Erythroblast (primary cell): ENCODE data around the gene TMEM212.

Experiments
- GATA1 ChIP-seq: IDR thresholded peaks from 2 replicates; pipeline ENCODE4 v1.6.1; 2011; ENCODE audit warnings: low read depth, mild to moderate bottlenecking, control low read depth, low read length, moderate library complexity
- POLR2A ChIP-seq: IDR thresholded peaks from 2 replicates; pipeline ENCODE4 v1.6.1; 2011; ENCODE audit warnings: mild to moderate bottlenecking, low read length

GRCh38 chr3:171847133-171847532 lies 4.0 kb downstream of the TMEM212 start:
- TF ChIP-seq POLR2A (no peak), GATA1 (no peak)
